Memory B cell (primary cell): ENCODE measurements around the gene LMX1A.

Source experiments
- ATAC-seq: fragments of 150-1000 bp; cut with Tn5 transposase; 2 replicates; pipeline ENCODE4 v1.10.0; 2021; ENCODE audit warnings: low read depth, mild to moderate bottlenecking, moderate library complexity
- DNase-seq, 2 donors: peaks; one replicate each; pipeline ENCODE4 v3.0.0; 2022; ENCODE audit warnings: low spot score in 2 of 2
- H3K27ac Mint-ChIP-seq: one replicate; pipeline ENCODE4 v1.8.0; 2022; ENCODE audit warnings: mild to moderate bottlenecking, moderate library complexity, mixed read lengths
- H3K27me3 Mint-ChIP-seq: one replicate; pipeline ENCODE4 v1.8.0; 2022; ENCODE audit warnings: mixed read lengths
- H3K36me3 Mint-ChIP-seq: one replicate; pipeline ENCODE4 v1.8.0; 2022; ENCODE audit warnings: mild to moderate bottlenecking, mixed read lengths
- H3K4me1 Mint-ChIP-seq: one replicate; pipeline ENCODE4 v1.8.0; 2022; ENCODE audit warnings: mixed read lengths
- H3K4me3 Mint-ChIP-seq: one replicate; pipeline ENCODE4 v1.8.0; 2022; ENCODE audit warnings: mild to moderate bottlenecking, moderate library complexity, mixed read lengths
- H3K9me3 Mint-ChIP-seq: one replicate; pipeline ENCODE4 v1.8.0; 2022; ENCODE audit warnings: mixed read lengths

LMX1A gene

DNA sequence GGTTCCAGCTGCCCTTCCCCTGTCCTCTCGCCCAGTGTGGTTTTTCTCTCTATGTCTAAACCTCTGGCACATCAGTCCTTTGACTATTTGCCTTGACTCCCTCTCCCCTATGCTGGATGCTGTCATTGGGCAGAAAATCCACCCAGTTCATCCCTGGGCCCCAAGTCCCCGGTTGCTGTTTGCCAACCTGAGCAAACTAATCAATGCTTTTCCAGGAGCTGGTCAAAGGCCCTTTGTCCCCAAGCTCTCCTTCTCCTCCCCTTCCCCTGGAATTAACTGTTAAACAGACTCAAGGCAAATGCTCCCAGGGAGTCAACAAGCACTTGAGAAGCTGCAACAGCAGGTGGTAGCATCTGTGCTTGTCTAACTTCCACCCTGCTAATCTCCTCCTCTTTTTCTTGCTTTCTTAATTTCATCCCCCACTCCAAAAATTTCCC is 102.7 kb downstream of the LMX1A start:
- no peaks in the 10 kb centered on the region for H3K4me1 Mint-ChIP-seq
- H3K36me3 Mint-ChIP-seq: no peaks in the 10 kb centered on the region
- ATAC-seq (no peak), DNase-seq (no peak)
- no peak overlapping the region for H3K27ac Mint-ChIP-seq
- no peak overlapping the region for H3K4me3 Mint-ChIP-seq
- peaks cover 10% of the 10 kb centered on the region for H3K27me3 Mint-ChIP-seq
- H3K9me3 Mint-ChIP-seq: peaks cover 6% of the 10 kb centered on the region

GRCh38 chr1:165248969-165249571 is 107.4 kb downstream of the LMX1A start:
- ATAC-seq (no peak), DNase-seq (no peak)
- no peaks in the 10 kb centered on the region for H3K4me1 Mint-ChIP-seq
- peaks cover 1% of the 10 kb centered on the region for H3K9me3 Mint-ChIP-seq
- H3K27ac Mint-ChIP-seq: no peak overlapping the region
- peaks cover 5% of the 10 kb centered on the region for H3K27me3 Mint-ChIP-seq
- H3K36me3 Mint-ChIP-seq: no peaks in the 10 kb centered on the region
- no peak overlapping the region for H3K4me3 Mint-ChIP-seq

- H3K9me3 Mint-ChIP-seq: no peaks in the 10 kb centered on the region
- no peak overlapping the region for H3K4me3 Mint-ChIP-seq
- peaks cover 7% of the 10 kb centered on the region for H3K27me3 Mint-ChIP-seq
- no peak overlapping the region for H3K27ac Mint-ChIP-seq
- ATAC-seq (no peak), DNase-seq (no peak)
- no peaks in the 10 kb centered on the region for H3K4me1 Mint-ChIP-seq
- H3K36me3 Mint-ChIP-seq: no peaks in the 10 kb centered on the region
Observed at GRCh38 chr1:165241952-165242351, 114.6 kb downstream of the LMX1A start.

- ATAC-seq: no peak
- no peak overlapping the region for H3K4me3 Mint-ChIP-seq
- no peaks in the 10 kb centered on the region for H3K36me3 Mint-ChIP-seq
- peaks cover 9% of the 10 kb centered on the region for H3K27me3 Mint-ChIP-seq
- no peaks in the 10 kb centered on the region for H3K9me3 Mint-ChIP-seq
- H3K4me1 Mint-ChIP-seq: no peaks in the 10 kb centered on the region
- no peak overlapping the region for H3K27ac Mint-ChIP-seq
- no peak for DNase-seq
Observed at GRCh38 chr1:165241321-165241720, 115.2 kb downstream of the LMX1A start.

- Mint-ChIP-seq H3K4me1 (no peaks in the 10 kb centered on the region), H3K9me3 (no peaks in the 10 kb centered on the region), H3K27ac (no peak overlapping the region), H3K27me3 (peaks cover 9% of the 10 kb centered on the region), H3K36me3 (no peaks in the 10 kb centered on the region), H3K4me3 (no peak overlapping the region)
- ATAC-seq (no peak), DNase-seq (no peak)
Observed at GRCh38 chr1:165240492-165240891, 116.0 kb downstream of the LMX1A start.

GRCh38 chr1:165239873-165240272 is 116.6 kb downstream of the LMX1A start:
- Mint-ChIP-seq H3K9me3 (no peaks in the 10 kb centered on the region), H3K27me3 (peaks cover 12% of the 10 kb centered on the region), H3K27ac (no peak overlapping the region), H3K4me1 (no peaks in the 10 kb centered on the region), H3K36me3 (no peaks in the 10 kb centered on the region), H3K4me3 (no peak overlapping the region)
- DNase-seq: no peak
- no peak for ATAC-seq

DNA sequence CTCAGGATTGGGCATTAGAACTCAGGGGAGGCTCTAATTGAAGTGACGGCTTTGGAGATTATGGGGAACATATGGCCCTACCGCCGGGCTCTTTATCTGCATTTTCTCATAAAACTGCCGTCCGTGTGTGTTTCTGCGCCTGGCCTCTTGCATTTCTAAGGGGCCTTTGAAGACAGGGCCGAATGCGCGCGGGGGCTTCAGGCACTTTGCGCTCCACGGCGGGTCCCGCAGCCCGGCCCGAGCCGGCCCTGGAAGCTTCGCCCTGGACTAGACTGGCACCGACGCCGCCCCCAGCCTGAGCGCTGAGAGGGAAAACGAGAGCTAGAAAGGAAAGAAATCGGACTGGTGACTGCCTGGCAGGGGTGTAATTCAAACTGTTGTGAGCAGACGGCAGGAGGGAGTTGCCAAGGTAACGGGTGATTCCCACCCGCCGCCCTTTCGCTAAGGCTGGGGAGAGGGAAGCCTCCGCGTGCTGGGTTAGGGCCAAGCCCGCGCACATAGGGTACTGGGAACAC is 120.7 kb downstream of the LMX1A start:
- Mint-ChIP-seq H3K36me3 (no peaks in the 10 kb centered on the region), H3K4me1 (no peaks in the 10 kb centered on the region), H3K27ac (no peak overlapping the region), H3K9me3 (peaks cover 2% of the 10 kb centered on the region), H3K27me3 (peaks cover 25% of the 10 kb centered on the region), H3K4me3 (no peak overlapping the region)
- no peak for DNase-seq
- ATAC-seq: no peak

GRCh38 chr1:165235155-165235776 is 121.2 kb downstream of the LMX1A start:
- Mint-ChIP-seq H3K4me3 (no peak overlapping the region), H3K27ac (no peak overlapping the region), H3K9me3 (peaks cover 2% of the 10 kb centered on the region), H3K27me3 (peaks cover 24% of the 10 kb centered on the region), H3K4me1 (no peaks in the 10 kb centered on the region), H3K36me3 (no peaks in the 10 kb centered on the region)
- no peak for DNase-seq
- ATAC-seq: no peak

DNA sequence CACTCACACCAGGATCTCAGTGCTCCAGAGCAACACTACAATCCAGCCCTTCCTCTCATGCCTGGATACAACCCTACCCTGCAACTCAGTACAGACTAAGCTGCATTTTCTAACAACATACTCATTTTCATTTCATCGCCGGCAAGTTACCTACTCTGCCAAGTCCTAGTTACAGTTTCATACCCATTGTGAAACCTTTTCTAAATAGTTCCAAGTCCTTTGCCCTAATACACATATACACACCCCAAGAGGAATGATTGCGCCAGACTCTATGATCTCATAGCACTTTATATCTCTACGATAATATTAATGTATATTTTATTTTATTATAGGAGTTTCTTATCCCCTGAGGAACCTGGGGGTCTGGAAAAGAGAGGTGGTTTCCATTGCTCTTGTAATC is 122.4 kb downstream of the LMX1A start:
- no peak for DNase-seq
- Mint-ChIP-seq H3K9me3 (peaks cover 2% of the 10 kb centered on the region), H3K27ac (no peak overlapping the region), H3K27me3 (peaks cover 24% of the 10 kb centered on the region), H3K4me3 (no peak overlapping the region), H3K4me1 (no peaks in the 10 kb centered on the region), H3K36me3 (no peaks in the 10 kb centered on the region)
- no peak for ATAC-seq

GRCh38 chr1:165228676-165229075 is 127.8 kb downstream of the LMX1A start:
- Mint-ChIP-seq H3K27me3 (peaks cover 8% of the 10 kb centered on the region), H3K4me1 (no peaks in the 10 kb centered on the region), H3K27ac (no peak overlapping the region), H3K36me3 (no peaks in the 10 kb centered on the region), H3K4me3 (no peak overlapping the region), H3K9me3 (peaks cover 4% of the 10 kb centered on the region)
- ATAC-seq: no peak
- no peak for DNase-seq

DNA sequence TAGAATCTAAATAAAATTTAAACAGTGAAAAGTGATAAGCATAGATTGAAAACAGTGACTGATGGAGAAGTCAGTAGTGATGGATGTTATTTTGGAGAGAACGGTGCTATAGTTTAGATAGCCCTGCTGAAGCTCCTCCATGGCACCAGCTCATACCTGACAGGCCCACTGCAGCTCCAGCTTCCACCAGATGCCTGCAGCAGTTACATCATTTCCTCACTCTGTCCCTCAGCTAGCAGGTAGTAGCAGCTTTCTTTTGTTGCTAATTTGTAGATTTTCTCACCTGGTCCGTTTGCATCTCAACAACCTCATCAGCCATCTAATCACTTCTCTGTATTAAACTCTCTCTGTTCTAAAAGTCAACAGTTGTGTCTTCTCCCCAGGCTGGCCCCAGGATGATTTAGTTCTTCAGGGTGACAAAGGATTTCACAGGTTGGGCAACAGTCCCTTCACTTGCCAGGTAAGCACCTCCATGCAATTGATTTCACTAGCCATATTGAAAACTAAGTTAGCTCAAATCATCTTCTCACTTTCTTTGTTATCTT is 128.3 kb downstream of the LMX1A start:
- H3K27ac Mint-ChIP-seq: no peak overlapping the region
- ATAC-seq: no peak
- no peak overlapping the region for H3K4me3 Mint-ChIP-seq
- H3K9me3 Mint-ChIP-seq: peaks cover 2% of the 10 kb centered on the region
- H3K27me3 Mint-ChIP-seq: peaks cover 5% of the 10 kb centered on the region
- H3K36me3 Mint-ChIP-seq: no peaks in the 10 kb centered on the region
- no peaks in the 10 kb centered on the region for H3K4me1 Mint-ChIP-seq
- no peak for DNase-seq

GRCh38 chr1:165226326-165226725 is 130.2 kb downstream of the LMX1A start:
- DNase-seq: no peak
- no peak overlapping the region for H3K4me3 Mint-ChIP-seq
- H3K4me1 Mint-ChIP-seq: no peaks in the 10 kb centered on the region
- peaks cover 2% of the 10 kb centered on the region for H3K9me3 Mint-ChIP-seq
- H3K27me3 Mint-ChIP-seq: peaks cover 5% of the 10 kb centered on the region
- no peak for ATAC-seq
- H3K27ac Mint-ChIP-seq: no peak overlapping the region
- H3K36me3 Mint-ChIP-seq: no peaks in the 10 kb centered on the region

DNA sequence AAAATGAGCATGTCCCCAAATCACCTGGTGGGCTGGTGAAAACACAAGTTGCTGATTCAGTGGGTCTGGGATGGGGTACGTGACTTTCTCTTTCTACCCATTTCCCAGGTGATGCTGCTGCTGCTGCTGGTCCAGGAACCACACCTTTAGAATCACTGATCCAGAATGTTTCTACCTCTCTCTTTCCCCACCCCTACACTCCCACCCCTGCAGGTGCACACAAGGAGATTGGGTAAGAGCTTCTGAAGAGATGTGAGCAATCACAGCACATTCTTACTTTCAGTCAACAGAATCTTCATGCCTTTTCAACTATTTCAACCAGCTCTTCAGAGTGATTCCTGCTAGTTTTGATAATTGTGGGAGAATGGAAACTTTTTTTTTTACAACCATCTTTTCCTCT is 130.9 kb downstream of the LMX1A start:
- DNase-seq (no peak), ATAC-seq (no peak)
- Mint-ChIP-seq H3K4me1 (no peaks in the 10 kb centered on the region), H3K27me3 (peaks cover 5% of the 10 kb centered on the region), H3K27ac (no peak overlapping the region), H3K36me3 (no peaks in the 10 kb centered on the region), H3K4me3 (no peak overlapping the region), H3K9me3 (peaks cover 2% of the 10 kb centered on the region)

GRCh38 chr1:165225062-165225461 is 131.5 kb downstream of the LMX1A start:
- Mint-ChIP-seq H3K27me3 (peaks cover 5% of the 10 kb centered on the region), H3K4me3 (no peak overlapping the region), H3K27ac (no peak overlapping the region), H3K4me1 (no peaks in the 10 kb centered on the region), H3K36me3 (no peaks in the 10 kb centered on the region), H3K9me3 (peaks cover 2% of the 10 kb centered on the region)
- ATAC-seq: no peak
- no peak for DNase-seq

DNA sequence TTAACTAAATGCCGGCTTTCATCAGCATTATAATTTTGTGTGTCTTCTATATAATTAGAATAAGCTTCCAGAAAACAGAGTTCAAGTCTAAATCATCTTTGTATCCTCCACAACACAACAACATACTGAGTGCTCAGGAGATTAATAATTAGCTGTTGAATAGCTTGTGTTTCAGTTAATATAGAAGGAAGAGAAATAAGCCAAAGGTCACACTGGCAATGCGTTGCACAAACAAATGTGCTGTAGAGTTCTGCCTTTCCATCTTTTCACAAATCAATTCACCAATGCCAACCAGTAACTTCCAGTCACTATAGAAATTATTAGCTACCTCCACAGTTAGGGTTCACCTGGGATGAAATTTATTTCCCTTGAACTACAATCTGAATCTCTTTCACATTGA is 132.0 kb downstream of the LMX1A start:
- Mint-ChIP-seq H3K4me3 (no peak overlapping the region), H3K27me3 (peaks cover 6% of the 10 kb centered on the region), H3K27ac (no peak overlapping the region), H3K9me3 (peaks cover 2% of the 10 kb centered on the region), H3K4me1 (no peaks in the 10 kb centered on the region), H3K36me3 (no peaks in the 10 kb centered on the region)
- ATAC-seq (no peak), DNase-seq (no peak)
